Astrocyte (in vitro differentiated cells and primary cell): ENCODE data around the gene HK3.

Experiments
- EZH2 ChIP-seq: IDR thresholded peaks from 2 replicates; pipeline ENCODE4 v1.6.1; 2012; ENCODE audit warnings: mild to moderate bottlenecking, low read length, inconsistent platforms; ENCODE audit not compliant: insufficient read depth
- TF ChIP-seq, protein P1 (sequence below): IDR thresholded peaks from 2 replicates; pipeline ENCODE4 v1.5.1; 2011; ENCODE audit warnings: low read depth, mild to moderate bottlenecking, inconsistent platforms, low read length, moderate library complexity; ENCODE audit not compliant: insufficient read depth

DNA sequence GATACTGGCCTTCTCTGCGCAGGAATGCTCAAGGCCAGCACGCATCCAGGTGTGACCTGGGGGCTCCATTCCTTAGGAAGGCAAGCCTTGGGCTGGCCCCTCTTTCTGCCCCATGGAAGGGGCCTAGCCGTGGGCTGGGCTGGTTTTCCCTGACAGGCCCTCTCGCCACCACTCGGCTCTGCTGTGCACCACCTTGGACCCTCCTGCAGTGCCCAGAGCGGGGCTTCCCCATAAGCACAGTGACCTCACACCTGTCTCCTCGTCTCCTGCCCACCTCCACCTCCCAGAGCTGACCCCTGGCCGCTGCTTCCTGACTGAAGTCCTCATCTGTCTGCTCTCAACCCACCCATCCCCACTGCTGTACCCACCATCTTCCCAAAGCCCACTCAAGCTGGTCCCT is 67.7 kb downstream of the HK3 start:
- TF ChIP-seq EZH2 = no peak
- TF ChIP-seq, protein P1, sequence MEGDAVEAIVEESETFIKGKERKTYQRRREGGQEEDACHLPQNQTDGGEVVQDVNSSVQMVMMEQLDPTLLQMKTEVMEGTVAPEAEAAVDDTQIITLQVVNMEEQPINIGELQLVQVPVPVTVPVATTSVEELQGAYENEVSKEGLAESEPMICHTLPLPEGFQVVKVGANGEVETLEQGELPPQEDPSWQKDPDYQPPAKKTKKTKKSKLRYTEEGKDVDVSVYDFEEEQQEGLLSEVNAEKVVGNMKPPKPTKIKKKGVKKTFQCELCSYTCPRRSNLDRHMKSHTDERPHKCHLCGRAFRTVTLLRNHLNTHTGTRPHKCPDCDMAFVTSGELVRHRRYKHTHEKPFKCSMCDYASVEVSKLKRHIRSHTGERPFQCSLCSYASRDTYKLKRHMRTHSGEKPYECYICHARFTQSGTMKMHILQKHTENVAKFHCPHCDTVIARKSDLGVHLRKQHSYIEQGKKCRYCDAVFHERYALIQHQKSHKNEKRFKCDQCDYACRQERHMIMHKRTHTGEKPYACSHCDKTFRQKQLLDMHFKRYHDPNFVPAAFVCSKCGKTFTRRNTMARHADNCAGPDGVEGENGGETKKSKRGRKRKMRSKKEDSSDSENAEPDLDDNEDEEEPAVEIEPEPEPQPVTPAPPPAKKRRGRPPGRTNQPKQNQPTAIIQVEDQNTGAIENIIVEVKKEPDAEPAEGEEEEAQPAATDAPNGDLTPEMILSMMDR = no peak
